Measurements from ENCODE around the gene ZNF738.

GRCh38 chr19:21328406-21328805 lies 30.4 kb upstream of the ZNF738 start:
- TF ChIP-seq CTCF (IDR thresholded peaks at IDR 0.05) (no peak), EZH2 (IDR thresholded peaks at IDR 0.05; ENCODE audit: borderline replicate concordance, insufficient read depth, low read depth, low read length, poor library complexity, severe bottlenecking) (no peak)

Data from B cell (primary cell).